HG02970 (cell line): ENCODE measurements around the gene SC5D.
A peak's percentile ranks its signal among the peaks of the same experiment; 100 is the strongest.

Experiments used
- ATAC-seq: cut with Tn5 transposase; IDR thresholded peaks from one replicate; pipeline ENCODE4 v1.9.1; 2021; ENCODE audit warnings: mild to moderate bottlenecking, moderate library complexity, moderate number of reproducible peaks; ENCODE audit not compliant: unreplicated experiment, low FRiP score

SC5D gene, protein sequence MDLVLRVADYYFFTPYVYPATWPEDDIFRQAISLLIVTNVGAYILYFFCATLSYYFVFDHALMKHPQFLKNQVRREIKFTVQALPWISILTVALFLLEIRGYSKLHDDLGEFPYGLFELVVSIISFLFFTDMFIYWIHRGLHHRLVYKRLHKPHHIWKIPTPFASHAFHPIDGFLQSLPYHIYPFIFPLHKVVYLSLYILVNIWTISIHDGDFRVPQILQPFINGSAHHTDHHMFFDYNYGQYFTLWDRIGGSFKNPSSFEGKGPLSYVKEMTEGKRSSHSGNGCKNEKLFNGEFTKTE

DNA sequence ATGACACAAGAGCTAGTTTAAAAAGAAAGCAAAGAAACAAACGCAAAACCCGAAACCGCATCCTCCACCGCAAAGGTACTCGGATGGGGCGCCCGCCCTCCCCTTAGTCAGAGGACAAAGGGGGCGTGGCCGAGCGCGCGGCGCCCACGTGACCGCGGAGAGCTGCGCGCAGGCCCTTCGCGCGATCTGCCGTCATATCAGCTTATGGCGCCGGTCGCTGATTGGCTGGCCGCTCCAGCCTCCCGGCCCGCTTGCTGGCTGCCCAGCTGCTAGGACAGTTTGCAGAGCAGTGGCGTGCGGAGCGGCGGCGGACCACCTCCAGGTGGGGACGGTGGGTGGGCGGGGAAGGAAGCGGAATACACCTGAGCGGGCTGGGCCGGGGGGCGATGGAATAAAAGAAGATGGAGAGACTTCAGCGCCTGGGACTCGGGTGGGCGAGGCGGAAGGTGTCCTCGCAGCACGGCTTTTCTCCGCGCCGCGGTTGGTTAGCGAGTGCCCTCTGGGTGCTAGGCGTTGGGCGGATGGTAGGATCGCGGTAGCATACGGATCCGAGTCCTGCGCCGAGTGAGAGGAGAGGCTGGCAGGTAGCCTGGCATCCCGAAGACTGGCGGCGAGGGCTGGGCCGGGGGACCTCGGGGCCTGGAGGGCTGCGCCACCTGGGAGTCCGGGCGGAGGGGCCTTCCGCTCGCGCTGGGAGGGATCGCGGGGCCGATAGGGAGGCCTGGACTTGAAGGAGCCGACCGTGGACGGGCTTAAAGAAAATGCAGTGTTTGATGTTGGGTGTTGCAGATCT, at the start of gene SC5D:
TSS of gene SC5D (plus strand) at position 277 of the 793 bp plus-strand sequence. CDS start 10,605 bp downstream, outside the sequence.
- peak; percentile 94 for ATAC-seq

DNA sequence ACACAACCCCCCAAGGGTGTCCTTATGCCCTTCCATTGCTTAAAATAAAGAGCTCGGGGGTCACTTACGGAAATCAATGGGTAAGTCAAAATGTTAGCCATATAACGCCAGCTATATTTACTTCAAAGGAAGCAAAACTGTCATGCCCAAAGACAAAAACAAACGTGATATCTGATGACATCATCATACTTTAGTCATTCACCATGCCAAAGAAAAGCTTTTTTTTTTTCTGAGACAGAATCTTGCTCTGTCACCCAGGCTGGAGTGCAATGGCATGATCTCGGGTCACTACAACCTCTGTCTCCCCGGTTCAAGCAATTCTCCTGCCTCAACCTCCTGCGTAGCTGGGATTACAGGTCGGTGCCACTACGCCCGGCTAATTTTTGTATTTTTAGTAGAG, 47.7 kb upstream of the SC5D start:
- no peak for ATAC-seq

DNA sequence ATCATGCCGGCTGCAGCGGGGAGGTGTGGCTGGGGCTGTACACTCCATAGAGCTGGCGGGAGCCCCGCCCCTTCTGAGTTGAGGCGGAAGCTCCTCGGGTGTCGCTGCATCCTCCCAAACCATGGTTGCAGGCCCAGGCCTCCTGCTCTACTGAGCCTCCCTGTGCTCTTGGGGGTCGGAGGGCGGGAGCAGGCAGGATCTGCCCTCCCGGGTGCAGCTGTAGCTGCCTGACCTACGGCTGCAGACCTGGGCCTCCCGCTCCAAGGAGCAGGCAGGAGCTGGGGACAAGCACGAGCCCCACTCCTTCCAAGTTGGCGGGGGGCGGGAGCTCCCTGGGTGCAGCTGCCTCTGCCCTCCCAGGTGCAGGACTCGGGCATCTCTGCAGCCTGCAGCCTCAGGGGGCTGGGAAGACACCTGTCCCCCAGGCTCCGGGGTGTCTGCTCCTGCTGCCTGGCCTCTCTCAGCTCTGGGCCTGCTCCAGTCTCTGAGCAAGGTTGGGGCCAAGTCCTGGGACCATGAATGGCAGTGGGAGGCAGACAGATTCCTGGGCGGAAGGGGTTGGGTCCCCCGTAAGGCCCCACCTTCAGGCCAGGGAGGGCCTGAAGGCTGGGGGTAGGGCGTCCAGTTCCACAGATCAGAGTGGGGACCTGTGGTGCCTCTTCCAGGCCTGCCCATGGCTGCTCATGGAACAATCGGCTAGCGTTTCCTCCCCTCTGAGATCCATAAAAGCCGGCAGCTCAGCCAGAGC, 46.4 kb upstream of the SC5D start:
- ATAC-seq, result no peak

DNA sequence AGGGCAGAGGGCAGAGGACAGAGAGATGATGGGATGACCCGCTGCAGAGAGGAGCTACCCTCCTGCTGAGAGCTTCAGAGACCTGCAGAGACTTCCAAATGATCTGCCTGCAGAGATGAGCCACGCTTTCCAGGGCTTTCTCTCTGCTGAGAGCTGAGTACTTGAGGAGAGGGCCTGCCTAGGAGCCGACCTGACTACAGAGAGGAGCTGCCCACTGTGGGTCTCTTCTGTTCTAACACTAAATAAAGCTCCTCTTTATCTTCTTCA, 45.9 kb upstream of the SC5D start:
- ATAC-seq, result no peak

DNA sequence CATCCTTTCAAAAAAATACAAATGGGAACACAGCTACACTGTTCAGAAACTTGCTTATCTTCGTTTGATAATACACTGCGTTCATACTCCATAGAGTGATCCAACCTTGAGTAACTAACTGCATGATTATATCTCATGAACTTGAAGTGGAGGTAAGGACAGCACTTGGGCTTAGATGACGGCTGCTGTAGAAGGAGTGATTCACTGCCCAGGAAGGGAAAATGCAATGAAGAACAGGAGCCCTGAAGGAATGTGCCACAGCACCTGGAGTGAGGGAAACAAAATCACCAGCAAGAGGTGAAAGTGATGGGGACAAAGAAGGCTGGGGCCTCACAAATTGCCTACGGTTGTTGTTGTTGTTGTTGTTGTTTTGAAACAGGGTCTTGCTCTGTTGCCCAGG, 44.1 kb upstream of the SC5D start:
- ATAC-seq, result no peak

DNA sequence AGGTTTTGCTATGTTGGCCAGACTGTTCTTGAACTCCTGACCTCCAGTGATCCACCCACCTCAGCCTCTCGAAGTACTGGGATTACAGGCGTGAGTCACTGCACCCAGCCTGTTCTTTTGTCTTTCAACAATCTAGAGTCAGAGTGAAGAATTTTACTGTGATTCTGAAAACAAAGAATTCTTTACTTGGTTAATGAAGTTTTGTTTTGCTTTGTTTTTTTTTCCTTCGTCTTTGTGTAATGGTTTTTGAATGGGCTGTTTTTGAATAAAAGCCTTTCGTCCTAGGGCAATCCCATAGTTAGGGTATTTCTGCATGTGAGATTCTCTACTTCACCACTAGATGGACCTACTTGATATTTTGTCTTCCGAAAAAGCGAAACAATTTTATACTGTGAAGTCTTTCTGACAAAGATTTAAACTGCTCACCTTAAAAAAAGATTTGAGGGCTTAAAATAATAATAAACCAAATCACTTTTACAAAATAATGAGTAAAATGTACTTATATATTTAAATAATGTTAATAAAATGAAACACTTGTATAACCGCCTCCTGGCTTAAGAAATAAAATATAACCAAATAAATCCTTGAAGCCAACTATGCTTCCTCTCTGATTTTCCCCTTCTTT, 43.4 kb upstream of the SC5D start:
- ATAC-seq, result no peak

DNA sequence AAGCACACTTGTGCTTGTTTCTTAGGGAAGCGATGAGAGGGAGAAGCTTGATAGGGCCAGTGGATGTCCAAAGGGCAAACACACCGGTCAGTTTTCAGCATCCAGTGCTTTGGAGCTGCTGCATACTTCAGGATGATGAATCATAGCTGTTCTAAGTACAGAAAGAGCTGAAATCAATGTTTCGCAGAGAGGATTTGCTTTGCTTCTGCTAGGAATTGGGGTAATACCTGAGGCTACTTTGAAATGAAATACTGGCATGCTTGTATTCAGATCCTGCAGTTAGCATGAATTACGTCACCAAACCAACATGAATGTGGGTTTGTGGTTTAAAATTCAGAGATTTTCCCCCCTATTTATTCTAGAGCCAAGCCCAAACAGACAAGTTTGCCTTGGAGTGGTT, 41.7 kb upstream of the SC5D start:
- no peak for ATAC-seq

DNA sequence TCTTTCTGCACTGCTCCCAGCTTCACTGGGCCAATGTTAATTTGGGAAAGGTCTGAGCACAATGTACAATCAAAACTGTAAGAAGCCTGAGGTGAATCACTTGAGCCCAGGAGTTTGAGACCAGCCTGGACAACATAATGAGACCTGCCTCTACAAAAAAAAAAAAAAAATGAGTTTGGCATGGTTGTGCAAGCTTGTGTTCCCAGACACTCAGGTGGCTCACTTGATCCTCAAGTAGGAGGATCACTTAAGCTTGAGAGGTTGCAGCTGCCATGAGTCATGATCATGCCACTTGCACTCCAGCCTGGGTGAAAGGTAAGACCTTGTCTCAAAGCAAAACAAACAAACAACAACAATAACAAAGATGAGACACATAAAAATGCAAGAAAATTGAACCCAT, 38.6 kb upstream of the SC5D start:
- ATAC-seq, result no peak

DNA sequence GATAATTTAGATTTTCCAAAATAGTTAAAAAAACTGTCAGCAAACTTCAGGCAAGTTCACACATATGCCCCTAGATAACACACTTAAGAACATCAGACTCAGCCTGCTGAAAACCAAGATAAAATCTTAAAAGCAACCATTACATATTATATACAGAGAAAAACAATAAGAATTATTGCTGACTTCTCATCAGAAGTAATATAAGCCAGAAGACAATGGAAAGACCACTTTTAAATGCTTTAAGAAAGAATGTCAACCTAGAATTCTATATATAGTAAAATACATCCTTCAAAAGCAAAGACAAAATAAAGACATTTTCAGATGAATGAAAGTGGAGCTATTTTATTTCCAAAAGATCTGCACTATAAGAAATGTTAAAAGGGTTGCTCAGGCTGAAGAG, 37.8 kb upstream of the SC5D start:
- ATAC-seq, result no peak

DNA sequence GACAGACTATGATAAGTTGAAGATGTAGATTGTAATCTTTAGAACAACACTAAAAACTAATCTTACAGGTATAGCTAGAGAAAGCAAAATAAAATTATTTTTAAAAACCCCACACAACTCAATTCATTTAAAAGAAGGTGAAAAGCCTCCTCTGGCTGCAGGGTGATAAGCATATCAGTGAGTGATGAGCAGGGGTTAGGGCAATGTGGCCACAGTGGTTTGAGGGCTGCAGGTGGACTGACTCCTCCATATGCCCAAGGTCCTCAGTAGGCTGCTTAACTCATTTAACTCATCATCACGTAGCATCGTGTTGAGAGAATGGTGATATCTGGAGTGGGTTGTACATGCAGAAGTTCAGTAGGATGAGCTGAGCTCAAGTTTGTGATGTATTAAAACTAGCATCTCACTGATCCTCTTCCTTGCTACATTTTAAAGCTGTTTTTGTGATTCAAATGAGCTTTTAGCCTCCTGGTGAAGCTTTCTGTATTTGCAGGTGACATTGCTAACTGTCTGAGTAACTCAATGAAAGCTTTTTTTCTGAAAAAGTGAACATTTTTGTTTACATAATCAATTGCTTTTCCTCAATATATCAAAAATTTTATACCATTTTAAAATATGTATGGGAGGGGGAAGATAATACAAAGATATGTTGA, 37.0 kb upstream of the SC5D start:
- no peak for ATAC-seq

DNA sequence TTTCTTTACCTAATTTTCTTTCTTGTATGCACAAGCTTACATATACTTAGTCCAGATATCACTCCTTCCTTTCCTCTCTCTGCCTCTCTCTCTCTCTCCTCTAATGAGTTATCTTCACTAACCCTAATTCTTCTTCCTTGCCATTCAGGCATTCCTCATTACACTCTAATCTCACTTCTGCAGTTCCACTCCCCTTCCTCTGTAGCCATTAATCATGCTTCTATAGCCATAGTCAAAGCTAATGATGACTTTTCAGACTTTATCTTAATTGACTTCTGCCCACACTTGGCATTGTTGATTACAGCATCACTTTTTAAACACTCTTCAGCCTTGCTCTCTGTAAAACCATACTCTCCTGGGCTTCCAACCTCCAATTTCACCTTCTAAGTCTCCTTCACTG, 35.3 kb upstream of the SC5D start:
- no peak for ATAC-seq

DNA sequence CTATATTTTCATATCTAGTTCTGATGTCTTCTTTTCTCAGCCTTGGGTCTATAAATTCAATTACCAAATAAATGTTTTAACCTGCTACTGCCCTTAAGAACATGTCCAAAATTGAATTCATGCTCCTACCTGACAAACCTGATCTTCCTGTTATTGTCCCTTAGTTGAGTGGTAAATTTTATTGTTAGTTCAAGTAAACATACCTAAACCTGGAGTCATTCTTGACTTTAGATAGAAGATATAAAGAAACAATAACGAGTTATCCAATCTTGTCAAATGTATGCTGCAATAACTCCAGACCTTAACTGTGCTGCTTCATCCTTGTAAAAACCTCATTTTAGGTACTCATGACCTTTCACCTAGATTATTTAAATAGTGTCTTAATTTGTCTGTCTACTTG, 34.6 kb upstream of the SC5D start:
- no peak for ATAC-seq

DNA sequence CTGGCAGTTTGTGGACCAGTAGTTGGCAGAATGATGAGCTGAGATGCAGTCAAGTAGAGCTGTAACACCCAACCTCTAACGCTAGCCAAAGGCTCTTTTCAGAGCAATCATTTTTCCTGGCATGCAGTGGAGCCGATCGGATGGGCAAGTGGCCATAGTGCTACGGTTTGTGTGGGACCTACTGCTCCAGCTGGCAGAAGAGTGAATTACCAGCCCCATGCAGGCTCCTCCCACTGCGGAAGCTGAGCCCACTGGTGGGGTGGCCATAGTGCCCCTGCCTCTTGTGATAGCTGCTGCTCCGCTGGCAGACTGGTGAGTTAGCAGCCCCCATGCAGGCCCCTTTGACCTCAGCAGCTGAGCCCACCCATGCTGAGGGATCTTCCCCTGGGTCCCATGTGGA, 27.0 kb upstream of the SC5D start:
- ATAC-seq, result no peak

DNA sequence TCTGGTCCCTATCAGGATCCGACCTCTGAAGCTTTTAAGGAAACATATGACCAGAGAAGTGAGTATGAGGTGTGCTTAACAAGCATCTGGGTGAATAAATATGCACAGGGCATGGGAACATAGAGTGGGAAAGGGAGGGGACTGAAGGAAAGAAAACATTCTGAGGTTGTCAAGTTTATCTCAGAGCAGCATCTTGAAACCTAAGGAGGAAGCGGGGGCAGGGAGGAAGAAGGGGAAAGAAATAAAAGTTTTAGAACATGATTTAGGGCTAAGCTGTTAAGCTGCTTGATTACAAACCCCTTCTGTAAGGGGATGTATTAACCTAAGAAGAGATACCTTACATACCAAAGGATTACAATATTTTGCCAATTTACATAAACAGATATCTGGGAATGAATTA, 24.0 kb upstream of the SC5D start:
- no peak for ATAC-seq

DNA sequence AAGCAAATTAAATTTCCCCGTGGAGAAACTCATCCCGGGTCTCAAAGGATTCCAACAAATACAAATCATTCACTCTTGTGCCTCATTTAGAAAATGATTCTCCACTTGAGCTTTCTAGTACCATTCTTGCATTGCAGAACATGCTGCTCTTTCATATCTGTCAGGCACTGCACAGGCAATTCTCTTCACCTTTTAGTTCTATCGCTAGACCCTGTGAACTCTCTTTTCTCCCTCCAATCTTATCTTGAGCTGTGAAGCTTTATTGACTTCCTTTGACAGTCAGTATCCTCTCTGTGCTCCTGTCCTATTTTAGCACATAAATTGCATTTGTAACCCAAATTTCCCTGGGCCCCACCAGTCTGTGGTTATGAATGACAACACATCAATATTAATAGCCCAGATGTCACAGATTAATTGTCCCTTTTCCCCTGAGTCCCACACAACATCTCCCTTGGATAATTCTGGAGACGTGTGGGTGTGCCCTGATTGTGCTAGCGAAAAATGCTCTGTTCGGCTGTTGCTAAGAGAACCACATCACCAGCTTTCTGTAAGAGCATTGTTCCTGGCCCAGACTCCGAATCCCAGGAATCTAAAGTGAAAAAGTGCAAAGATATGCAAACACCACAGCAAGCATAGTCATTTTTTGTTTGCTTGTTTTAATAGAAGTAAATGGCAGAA, 22.4 kb upstream of the SC5D start:
- no peak for ATAC-seq

DNA sequence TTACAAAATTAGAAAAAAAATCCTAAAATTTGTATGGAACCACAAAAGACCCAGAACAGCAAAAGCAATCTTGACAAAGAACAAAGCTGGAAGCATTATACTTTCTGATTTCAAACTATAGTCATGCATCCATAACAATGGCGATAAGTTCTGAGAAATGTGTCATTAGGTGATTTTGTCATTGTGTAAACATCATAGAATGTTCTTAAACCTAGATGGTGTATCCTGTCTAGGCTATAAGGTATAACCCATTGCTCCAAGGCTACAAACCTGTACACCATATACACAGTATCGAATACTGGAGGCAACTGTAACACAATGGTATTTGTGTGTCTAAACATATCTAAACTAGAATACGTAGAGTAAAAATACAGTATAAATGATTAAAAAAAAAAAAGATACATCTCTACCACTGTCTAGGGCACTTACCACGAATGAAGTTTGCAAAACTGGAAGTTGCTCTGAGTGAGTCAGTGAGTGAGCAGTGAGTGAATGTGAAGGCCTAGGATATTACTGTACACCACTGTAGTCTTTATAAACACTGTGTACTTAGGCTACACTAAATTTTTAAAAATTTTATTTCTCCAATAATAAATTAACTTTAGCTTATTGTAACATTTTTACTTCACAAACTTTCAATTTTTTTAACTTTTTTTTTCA, 18.1 kb upstream of the SC5D start:
- no peak for ATAC-seq

DNA sequence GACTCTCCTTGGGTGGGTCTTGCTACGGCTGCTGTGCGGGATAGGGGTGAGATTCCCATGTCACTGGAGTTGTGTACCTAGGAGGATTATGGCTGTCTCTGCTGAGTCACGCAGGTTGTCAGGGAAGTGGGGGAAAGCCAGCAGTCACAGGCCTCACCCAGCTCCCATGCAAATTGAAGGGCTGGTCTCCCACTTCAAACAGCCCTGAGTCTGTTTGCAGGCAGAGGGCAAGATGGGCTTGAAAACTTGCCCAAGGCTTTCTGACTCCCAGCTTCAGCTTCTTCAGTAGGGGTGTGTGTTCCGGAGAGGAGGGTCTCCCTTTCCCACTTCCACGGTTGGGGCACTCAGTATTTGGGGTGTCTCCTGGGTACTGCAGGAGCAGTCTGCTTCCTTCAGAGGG, 10.9 kb upstream of the SC5D start:
- no peak for ATAC-seq

DNA sequence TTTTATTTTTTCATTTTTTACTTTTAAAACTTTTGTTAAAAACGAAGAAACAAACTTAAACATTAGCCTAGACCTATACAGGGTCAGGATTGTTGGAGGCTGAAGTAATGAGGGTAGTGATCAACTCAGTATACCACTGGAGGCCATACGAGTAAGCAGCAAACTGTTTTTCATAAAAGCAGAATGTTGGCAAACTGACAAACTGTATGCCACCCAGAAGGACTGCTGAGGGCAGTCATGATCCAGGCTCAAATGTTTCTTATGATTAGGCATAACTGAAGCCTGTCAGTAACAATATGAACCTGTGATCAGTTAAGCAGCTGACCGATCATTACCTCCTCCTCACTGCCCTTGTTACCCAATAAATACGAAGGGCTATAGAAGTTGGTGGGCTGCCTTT, 10.2 kb upstream of the SC5D start:
- ATAC-seq, result no peak

DNA sequence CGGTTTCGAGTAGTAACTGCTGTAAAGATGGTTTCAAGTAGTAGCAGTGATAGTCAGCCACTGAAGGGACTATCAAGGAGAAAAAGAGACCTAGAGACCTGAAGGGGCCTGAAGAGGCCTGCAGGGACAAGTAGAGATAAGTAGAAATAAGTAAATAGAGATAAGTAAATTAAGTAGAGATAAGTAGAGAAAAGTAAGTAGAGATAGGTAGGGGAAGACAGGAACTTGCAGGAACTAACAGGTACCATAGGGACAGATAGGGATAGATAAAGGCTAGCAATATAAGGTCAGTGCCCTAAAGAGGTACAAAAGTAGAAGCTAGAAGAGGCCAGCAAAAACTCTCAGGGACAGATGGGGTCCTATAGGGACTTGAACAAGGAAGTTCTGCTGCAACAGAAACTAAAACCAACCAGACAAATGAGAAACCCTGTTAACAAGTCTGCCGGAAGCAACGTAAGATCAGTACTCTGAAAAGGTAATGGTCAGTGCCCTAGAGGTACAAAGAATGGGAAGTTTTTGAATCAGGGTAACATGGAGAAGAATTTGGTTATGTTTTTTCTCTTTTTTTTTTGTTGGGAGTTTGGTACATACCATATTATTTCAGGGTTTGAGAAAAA, 9.6 kb upstream of the SC5D start:
- peak; percentile 58 for ATAC-seq
